ACC112 (cell line): ENCODE measurements around the gene GIPC3.
"Not testable (repeated sequence)": the region's sequence is repeated elsewhere in the genome, so short reads cannot be mapped to it uniquely, and the experiment has no call there.

Source experiments
- H2AFZ ChIP-seq: fragments of 200-600 bp; sonication (generic); one replicate; pipeline ENCODE4 v1.6.0; 2017; ENCODE audit warnings: antibody characterized with exemption, low read length; ENCODE audit not compliant: unreplicated experiment
- H3K27ac ChIP-seq: fragments of 200-600 bp; sonication (generic); 2 replicates; pipeline ENCODE4 v1.5.1; 2014; ENCODE audit warnings: low read depth, mild to moderate bottlenecking, antibody characterized with exemption, low read length, moderate library complexity
- H3K27me3 ChIP-seq: fragments of 200-600 bp; sonication (generic); 2 replicates; pipeline ENCODE4 v1.6.1; 2014; ENCODE audit warnings: mild to moderate bottlenecking, antibody characterized with exemption, low read length, moderate library complexity, mixed read lengths; ENCODE audit not compliant: insufficient read depth
- H3K36me3 ChIP-seq: fragments of 200-600 bp; sonication (generic); 2 replicates; pipeline ENCODE4 v1.6.1; 2016; ENCODE audit warnings: mild to moderate bottlenecking, antibody characterized with exemption, low read length, moderate library complexity, mixed read lengths; ENCODE audit not compliant: insufficient read depth
- H3K4me1 ChIP-seq: fragments of 200-600 bp; sonication (generic); one replicate; pipeline ENCODE4 v1.6.1; 2016; ENCODE audit warnings: low read length, mixed read lengths; ENCODE audit not compliant: insufficient read depth, unreplicated experiment, control insufficient read depth
- H3K4me3 ChIP-seq: fragments of 200-600 bp; sonication (generic); 2 replicates; pipeline ENCODE4 v1.5.1; 2014; ENCODE audit warnings: mild to moderate bottlenecking, low read depth, low read length
- H3K79me2 ChIP-seq: fragments of 200-600 bp; sonication (generic); one replicate; pipeline ENCODE4 v1.6.0; 2016; ENCODE audit warnings: low read length; ENCODE audit not compliant: control insufficient read depth, unreplicated experiment, insufficient read depth

The GIPC3 gene

DNA sequence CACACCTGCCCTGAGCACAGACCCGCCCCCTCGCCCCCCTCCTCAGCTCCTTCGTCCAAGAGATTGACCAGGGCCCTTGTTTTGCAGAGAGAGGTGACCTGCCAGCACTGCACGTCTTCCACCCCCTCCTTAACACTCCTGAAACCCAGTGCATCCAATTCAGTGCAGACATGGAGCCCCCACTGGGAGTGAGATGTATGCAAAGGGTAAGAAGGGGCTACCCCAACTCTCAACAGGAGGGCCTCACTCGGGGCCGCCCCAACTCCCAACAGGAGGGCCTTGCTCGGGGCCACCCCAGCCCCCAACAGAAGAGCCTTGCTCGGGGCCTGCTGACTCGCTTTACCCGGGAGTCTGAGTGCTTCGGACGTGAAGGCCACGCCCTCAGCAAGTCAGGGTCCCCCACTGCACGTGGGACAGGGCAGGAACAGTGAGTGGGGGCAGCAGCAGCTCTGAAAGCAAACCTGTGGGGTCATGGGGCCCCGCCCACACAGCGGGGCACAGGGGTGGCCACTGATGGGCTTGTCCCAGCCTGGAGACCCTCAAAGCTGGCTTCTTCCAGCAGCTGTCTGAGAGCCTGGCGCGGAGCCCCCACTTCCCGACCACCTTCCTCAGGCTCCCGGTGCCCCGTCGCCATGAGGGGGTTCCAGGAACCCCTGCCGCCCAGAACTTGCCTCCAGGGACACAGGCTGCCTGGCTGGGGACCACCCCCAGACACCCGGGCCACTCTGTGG is 35.7 kb downstream of the GIPC3 start:
- Histone ChIP-seq H3K27ac (no peak overlapping the region), H3K36me3 (no peaks in the 10 kb centered on the region), H3K4me3 (no peak overlapping the region), H3K27me3 (no peaks in the 10 kb centered on the region), H2AFZ (no peak overlapping the region), H3K79me2 (peaks cover 18% of the 10 kb centered on the region), H3K4me1 (peaks cover 8% of the 10 kb centered on the region)

DNA sequence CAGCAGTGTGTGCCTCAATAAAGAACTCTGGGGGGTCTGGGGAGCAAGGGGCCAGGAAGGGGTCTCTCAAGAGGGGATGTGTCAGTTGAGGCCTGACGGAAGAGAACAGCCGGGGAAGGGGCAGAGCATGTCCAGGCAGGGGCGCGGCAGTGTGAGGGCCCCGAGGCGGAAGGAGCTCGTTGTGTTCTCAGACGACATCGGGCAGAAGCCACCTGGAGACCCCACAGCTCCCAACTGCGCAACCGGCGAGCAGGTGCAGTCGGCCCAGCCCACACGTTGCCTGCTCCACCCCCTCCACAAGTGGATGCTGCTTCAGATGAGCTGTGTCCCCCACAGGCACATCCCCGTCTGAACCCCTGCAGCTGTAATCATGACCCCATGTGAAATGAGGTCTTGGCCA is 36.4 kb downstream of the GIPC3 start:
- peaks cover 8% of the 10 kb centered on the region for H3K4me1 ChIP-seq
- no peaks in the 10 kb centered on the region for H3K36me3 ChIP-seq
- H3K27me3 ChIP-seq = no peaks in the 10 kb centered on the region
- no peak overlapping the region for H3K27ac ChIP-seq
- H3K79me2 ChIP-seq = peaks cover 21% of the 10 kb centered on the region
- no peak overlapping the region for H2AFZ ChIP-seq
- H3K4me3 ChIP-seq = no peak overlapping the region

DNA sequence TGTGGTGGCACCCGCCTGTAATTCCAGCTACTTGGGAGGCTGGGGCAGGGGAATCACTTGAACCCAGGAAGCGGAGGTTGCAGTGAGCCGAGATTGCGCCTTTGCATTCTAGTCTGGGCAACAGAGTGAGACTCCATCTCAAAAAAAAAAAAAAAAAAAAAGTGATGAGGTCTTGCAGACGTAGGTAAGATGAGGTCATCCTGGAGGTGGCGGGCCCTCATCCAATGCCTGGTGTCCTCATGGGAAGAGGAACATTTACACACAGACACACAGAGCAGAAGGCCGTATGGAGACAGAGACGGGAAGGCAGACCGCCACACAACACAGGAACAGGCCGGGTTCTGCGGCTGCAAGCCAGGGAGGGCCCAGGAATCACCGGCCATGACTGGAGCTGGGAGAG is 36.9 kb downstream of the GIPC3 start:
- peaks cover 8% of the 10 kb centered on the region for H3K4me1 ChIP-seq
- no peak overlapping the region for H2AFZ ChIP-seq
- no peaks in the 10 kb centered on the region for H3K27me3 ChIP-seq
- H3K79me2 ChIP-seq = peaks cover 21% of the 10 kb centered on the region
- H3K36me3 ChIP-seq = no peaks in the 10 kb centered on the region
- H3K27ac ChIP-seq = no peak overlapping the region
- H3K4me3 ChIP-seq = no peak overlapping the region

DNA sequence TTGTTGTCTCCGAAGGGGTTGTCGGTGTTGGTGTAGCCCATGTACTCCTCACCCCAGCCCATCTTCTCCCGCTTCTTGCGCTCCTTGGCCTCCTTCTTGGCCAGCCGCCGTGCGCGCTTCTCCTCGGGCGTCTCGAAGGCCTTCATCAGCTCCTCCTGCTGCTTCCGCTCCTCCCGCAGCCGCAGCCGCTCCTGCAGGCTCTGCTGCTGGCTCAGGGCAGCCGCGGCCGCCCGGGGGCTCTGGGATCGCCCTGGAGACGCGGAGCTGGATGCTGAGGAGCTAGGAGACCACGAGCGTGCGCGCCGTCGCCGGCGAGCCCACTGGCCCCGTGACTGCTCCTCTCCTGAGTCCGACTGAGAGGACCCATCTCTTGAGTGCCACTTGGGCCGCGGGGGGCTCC is 38.4 kb downstream of the GIPC3 start:
- Histone ChIP-seq H2AFZ (no peak overlapping the region), H3K79me2 (peaks cover 21% of the 10 kb centered on the region), H3K27me3 (no peaks in the 10 kb centered on the region), H3K36me3 (no peaks in the 10 kb centered on the region), H3K27ac (no peak overlapping the region), H3K4me1 (peaks cover 8% of the 10 kb centered on the region), H3K4me3 (no peak overlapping the region)

DNA sequence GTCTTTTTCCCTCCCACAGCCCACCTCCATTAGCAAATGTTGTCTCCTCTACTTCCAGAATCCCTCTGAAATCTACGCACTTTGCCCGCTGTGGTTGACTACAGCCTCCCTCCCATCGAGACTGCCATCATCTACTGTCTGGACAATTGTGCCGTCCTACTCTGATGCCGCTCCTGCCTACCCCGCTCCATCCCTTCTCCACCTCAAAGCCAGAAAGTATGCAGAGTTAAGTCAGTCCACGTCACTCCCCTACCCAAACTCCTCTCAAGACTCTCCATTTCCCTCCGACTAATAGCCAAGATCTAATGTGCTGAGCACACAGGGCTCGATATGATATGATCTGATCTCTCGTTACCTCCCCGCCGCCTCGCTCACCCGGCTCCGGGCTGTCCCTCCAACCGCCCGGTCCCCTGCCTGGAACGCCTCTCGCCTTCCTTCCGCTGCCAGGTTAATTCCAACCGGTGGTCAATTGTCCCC is 40.8 kb downstream of the GIPC3 start:
- peak overlapping the region; percentile 87; the same call in 1 of the 2 replicates for H3K27ac ChIP-seq
- H3K4me1 ChIP-seq = peaks cover 8% of the 10 kb centered on the region
- peak overlapping the region; percentile 97 for H3K4me3 ChIP-seq
- peak overlapping the region; percentile 82 for H2AFZ ChIP-seq
- H3K36me3 ChIP-seq = no peaks in the 10 kb centered on the region
- no peaks in the 10 kb centered on the region for H3K27me3 ChIP-seq
- peaks cover 21% of the 10 kb centered on the region for H3K79me2 ChIP-seq

DNA sequence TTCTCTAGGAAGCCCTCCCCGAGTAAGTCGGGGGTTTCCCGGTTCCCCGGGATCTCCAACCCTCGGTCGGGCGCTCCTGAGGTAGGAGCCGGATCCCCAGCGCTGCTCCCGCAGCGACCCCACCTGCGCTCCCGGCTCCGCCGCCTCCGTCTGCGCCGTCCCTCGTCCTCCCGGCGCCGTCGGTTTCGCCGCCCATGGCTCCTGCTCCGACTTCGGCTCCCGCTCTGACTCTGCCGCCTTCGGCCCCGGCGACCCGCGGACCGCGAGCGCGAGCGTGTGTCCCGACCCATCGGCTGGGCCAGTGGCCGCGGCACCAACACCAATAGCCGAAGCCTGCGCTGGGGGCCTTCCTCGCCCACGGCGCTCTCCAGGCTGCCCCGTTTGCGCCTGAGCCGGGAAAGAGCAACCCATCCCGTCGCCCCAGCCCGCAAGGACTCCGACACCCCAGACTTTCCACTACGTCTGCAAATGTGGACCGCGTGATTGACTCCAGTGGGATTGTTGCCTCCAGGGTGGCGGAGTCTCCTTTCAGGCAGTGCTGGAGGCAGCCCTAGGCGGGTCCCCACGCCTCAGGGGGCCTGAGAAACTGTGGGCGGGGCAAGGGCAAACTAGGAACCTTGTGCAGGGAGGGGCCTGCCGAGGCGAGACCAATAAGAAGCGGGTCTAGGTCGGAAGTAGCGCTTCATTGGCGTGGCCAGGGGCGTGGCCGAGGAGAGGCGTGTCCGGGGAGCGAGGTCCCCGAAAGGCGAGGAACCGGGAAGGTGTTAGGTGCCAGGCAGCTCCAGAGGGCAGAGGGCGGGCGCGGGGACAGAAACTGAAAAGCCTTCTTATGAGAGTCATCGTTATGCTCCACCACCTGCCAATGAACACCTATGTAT is 41.4 kb downstream of the GIPC3 start, which contains the start of gene CACTIN:
TSS of gene CACTIN (minus strand) at position 318 of the 878 bp plus-strand sequence. CDS start at position 290, 28 bp downstream.
- Histone ChIP-seq H3K4me1 (peaks cover 8% of the 10 kb centered on the region), H3K27ac (peak within 1 kb of the TSS; percentile 87), H3K4me3 (peak within 1 kb of the TSS; percentile 97), H3K27me3 (no peaks in the 10 kb centered on the region), H3K79me2 (peaks cover 21% of the 10 kb centered on the region), H3K36me3 (no peaks in the 10 kb centered on the region), H2AFZ (peak within 1 kb of the TSS; percentile 82)

DNA sequence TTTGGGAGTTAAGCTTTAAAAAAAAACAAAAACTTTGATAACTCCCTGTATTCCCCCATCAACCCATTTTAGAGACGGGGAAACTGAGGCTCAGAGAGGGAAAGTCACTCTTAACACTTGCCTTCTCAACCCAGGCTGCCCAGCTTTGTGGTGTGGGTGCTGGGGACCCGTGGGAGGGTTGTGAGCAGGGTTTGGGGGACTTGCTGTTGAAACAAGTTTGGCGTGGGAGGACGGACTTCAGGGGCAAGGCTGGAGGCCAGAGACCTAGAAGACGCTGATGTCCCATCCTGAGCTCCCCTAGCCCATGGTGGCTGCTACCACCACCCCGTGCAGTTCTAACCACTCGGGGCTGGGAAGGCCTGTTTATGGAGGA is 42.1 kb downstream of the GIPC3 start:
- peaks cover 8% of the 10 kb centered on the region for H3K4me1 ChIP-seq
- no peaks in the 10 kb centered on the region for H3K27me3 ChIP-seq
- 0 out of 2 replicates have a peak overlapping the region, but pooled peaks have one; percentile 97 for H3K4me3 ChIP-seq
- no peak overlapping the region for H3K27ac ChIP-seq
- H3K79me2 ChIP-seq = peaks cover 21% of the 10 kb centered on the region
- H2AFZ ChIP-seq = no peak overlapping the region
- H3K36me3 ChIP-seq = no peaks in the 10 kb centered on the region

DNA sequence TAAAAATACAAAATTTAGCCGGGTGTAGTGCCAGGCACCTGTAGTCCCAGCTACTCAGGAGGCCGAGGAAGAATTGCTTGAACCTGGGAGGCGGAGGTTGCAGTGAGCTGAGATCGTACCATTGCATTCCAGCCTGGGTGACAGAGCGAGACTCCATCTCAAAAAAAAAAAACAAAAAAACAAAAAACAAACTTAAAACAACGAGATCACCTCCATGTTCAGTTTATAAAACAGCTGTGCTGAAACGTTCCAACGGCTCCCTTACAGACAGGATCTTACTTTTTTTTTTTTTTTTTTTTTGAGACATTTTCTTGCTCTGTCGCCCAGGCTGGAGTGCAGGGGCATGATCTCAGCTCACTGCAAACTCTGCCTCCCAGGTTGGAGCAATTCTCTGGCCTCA is 43.5 kb downstream of the GIPC3 start:
- not testable (repeated sequence) for H3K27me3 ChIP-seq, H2AFZ ChIP-seq, H3K36me3 ChIP-seq, H3K27ac ChIP-seq, H3K4me3 ChIP-seq, H3K4me1 ChIP-seq
- H3K79me2 ChIP-seq = peaks cover 21% of the 10 kb centered on the region

DNA sequence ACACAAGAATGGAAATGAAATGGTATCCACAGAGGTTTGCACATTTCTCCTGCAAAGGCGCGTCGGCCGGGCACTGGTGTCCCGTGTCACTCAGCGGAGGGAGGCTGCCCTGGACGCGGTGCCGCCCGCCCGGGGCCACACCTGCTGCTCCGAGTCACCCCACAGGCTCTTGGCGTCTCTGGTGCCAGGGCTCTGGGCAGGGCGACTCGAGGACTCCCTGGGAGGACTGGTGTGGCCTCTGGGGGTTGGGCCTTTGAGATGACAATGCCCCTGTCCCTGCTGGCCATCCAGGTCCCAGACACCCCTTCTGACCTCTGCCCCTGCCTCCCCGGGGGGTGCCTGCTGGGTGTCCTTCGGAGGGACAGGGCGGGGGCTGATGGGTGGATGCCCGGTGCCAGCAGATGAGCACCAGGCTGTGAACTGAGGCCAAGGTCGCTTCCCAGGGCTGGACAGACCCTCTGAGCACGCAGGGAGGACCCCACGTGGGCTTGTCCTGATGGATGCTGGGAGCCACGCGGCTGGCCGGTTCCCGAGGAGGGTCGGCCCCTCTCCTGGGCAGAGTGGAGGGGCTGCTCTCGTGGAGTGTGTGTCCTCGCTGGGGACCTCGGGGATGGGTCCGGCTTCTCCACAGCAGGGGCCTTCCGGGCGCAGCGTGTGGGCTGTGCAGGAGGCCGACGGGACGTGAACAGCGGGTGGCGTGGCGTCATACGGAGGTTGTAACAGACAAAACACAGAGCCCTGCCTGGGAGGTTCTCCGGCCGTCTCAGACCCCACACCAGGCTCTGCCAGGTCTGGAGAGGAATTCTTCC is 46.0 kb downstream of the GIPC3 start:
- no peaks in the 10 kb centered on the region for H3K4me1 ChIP-seq
- H3K27ac ChIP-seq = no peak overlapping the region
- H3K36me3 ChIP-seq = no peaks in the 10 kb centered on the region
- H3K4me3 ChIP-seq = no peak overlapping the region
- peaks cover under 1% of the 10 kb centered on the region for H3K79me2 ChIP-seq
- no peak overlapping the region for H2AFZ ChIP-seq
- H3K27me3 ChIP-seq = no peaks in the 10 kb centered on the region

DNA sequence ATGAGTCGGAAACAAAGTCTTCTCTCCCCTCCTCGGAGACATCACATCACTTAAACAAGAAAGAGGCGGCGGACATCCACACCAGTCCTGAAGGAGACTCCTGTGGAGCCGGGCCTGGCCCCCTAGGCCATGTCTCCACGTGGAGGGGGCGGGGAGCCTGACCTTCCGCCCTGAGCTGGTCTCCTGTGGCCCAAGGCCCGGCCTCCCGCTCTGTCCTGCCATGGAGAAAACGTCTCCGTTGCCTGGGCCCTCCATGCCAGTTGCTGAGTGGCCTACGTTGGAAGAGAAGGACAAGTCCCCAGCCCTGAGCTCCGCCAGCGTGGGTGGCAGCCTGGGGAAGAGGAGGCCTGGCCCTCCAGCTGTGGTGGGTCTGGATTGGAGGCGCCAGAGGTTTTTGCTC is 46.8 kb downstream of the GIPC3 start:
- no peak overlapping the region for H3K27ac ChIP-seq
- H2AFZ ChIP-seq = no peak overlapping the region
- no peaks in the 10 kb centered on the region for H3K79me2 ChIP-seq
- no peaks in the 10 kb centered on the region for H3K4me1 ChIP-seq
- H3K36me3 ChIP-seq = no peaks in the 10 kb centered on the region
- no peak overlapping the region for H3K4me3 ChIP-seq
- no peaks in the 10 kb centered on the region for H3K27me3 ChIP-seq
